Stimulated activated CD4-positive, alpha-beta T cell treated with anti-CD3 and anti-CD28 coated beads, TNF-alpha, amount 100 ng/mL, for 1 hour (primary cell): Measurements from ENCODE around the gene SPPL2B.
"Not testable (repeated sequence)": the region's sequence is repeated elsewhere in the genome, so short reads cannot be mapped to it uniquely, and the experiment has no call there.

ENCODE experiments used
- DNase-seq, 3 donors: peaks; one replicate each; pipeline ENCODE4 v3.0.0-alpha.2; 2020; ENCODE audit warnings: low read depth in 3 of 3, low spot score in 1 of 3

SPPL2B gene, protein sequence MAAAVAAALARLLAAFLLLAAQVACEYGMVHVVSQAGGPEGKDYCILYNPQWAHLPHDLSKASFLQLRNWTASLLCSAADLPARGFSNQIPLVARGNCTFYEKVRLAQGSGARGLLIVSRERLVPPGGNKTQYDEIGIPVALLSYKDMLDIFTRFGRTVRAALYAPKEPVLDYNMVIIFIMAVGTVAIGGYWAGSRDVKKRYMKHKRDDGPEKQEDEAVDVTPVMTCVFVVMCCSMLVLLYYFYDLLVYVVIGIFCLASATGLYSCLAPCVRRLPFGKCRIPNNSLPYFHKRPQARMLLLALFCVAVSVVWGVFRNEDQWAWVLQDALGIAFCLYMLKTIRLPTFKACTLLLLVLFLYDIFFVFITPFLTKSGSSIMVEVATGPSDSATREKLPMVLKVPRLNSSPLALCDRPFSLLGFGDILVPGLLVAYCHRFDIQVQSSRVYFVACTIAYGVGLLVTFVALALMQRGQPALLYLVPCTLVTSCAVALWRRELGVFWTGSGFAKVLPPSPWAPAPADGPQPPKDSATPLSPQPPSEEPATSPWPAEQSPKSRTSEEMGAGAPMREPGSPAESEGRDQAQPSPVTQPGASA

GRCh38 chr19:2328401-2329148 is at the start of gene SPPL2B, which contains the start of gene LSM7:
Gene SPPL2B (plus strand): TSS chr19:2328684. CDS start chr19:2328710, 26 bp downstream.
Gene LSM7 (minus strand): TSS chr19:2328586. CDS start chr19:2328566, 20 bp downstream.
- DNase-seq = peak; percentile 85 to 94 (median 87)

- no peak for DNase-seq
Measured at GRCh38 chr19:2280633-2281264, 47.7 kb upstream of the SPPL2B start.

- DNase-seq = not testable (repeated sequence)
Measured at GRCh38 chr19:2281265-2282061, 47.0 kb upstream of the SPPL2B start.

- DNase-seq = no peak
Measured at GRCh38 chr19:2282062-2282861, 46.2 kb upstream of the SPPL2B start, which contains the start of gene PEAK3. Gene PEAK3 (minus strand): TSS chr19:2282175. CDS start chr19:2280931, 1,244 bp downstream.

DNA sequence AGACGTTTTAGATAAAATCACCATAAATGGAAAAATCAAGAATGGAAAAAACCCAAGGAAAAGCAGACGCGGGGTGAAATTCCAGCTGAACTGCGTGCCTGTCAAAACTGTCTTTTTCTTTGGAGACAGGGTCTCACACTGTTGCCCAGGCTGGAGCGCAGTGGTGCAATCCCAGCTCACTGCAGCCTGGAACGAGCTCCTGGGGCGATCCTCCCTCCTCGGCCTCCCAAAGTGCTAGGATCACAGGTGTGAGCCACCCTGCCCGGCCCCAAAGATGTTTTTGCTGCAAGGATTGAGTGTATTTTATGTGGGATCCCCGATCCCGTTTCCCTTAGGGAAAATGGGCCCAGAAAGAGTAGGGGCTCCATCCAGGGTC is 45.6 kb upstream of the SPPL2B start:
- DNase-seq = no peak

- no peak for DNase-seq
Measured at GRCh38 chr19:2283835-2284507, 44.5 kb upstream of the SPPL2B start.

DNA sequence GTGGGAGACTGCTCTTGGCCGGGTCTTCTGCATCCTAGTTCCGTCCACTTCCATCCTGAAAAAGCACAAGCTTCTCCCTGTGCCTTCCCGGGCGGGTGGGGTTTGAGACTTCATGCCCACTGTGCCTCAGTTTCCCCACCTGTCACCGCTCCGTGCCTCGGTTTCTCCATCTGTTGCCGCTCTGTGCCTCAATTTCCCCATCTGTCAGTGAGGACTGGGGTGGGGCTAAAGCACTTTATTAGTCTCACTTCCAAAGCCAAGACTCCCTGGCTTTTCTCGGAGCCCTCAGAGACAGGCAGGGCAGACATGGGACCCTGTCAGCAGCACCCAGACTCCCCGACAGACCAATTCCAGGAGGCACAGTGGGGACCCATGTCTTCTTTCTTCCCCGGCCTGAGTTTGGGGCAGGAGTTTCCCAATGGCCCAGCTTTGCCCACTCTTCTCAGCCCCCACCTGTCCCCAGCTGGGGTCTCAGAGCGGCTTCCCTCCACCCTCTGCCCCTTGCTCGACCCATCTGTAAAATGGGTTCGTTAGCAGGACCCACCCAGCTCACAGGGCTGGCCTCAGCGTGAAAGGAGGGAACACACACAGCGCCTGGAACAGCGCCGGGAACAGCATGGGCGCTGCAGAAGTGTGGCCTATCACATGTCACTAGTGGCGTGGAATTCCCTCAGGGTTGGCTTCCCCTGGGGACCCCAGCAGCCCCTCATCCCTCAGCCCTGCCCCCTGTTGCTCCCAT is 41.9 kb upstream of the SPPL2B start:
- no peak for DNase-seq

DNA sequence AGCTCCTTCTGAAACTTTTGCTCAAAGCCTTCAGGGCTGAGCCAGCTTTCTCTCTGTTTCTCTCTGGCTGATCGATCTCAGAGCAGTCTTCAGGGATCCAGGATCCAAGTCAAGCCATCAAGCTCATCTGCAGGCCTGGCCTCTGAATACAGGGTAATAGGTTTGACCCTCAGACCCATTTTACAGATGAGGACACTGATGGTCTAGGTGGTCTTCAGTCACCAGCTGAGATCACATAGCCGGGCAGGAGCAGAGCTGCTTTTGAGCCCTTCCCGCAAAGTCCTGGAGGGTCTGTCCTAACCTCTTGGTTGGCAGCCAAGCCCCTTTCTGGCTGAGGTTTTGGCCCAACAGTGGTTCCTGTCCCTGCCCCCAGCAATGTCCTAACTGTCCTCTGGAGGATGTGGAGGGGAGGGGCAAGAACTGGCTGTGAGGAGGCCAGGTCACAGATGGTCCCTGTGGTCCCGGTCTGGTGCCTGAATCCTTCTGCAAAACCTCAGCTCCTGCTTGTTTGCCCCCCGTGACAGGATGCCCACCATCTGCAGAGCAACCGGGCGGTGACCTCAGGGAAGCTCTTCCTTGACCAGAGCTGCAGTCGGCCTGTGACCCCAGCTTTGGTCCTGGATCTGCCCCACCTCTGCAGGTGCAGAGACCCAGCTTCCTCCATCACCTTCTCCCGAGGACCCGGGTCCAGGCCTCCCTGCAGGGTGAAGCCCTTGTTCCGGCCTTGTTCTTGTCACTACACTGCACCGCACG is 40.7 kb upstream of the SPPL2B start:
- DNase-seq = no peak

GRCh38 chr19:2288338-2288817 is 40.1 kb upstream of the SPPL2B start:
- no peak for DNase-seq

- no peak for DNase-seq
Measured at GRCh38 chr19:2288818-2289713, 39.4 kb upstream of the SPPL2B start.

DNA sequence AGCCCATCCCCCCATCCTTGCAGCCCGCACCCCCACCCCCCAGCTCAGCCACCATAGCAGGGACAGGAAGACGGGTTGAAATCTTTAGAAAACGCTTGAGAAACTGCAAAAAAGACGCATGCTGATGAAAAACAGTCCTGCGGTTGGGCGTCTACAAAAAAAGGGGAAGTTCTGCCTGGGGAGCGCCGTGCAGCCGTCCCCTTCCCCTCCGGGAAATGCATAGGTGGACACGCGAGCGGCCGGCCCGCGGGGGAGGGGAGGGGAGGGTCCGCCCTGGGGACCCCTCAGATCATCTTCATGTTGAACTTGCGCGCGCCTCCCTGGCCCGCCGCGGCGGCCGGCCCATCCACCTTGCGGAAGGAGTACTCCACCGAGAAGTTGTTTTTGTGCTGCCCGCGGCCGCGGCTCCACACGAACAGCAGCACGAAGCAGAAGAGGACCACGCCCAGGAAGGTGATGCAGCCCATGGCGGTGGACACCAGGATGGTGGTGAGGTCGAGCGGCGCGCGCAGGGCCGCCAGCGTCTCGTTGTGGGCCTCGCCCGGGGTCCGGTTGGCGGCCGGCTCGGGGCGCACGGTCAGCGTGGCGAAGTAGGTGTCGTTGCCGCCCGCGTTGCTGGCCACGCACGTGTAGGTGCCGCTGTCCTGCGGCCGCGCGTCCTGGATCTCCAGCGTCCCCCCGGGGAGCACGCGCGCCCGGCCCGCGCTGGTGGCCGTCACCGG is 38.6 kb upstream of the SPPL2B start:
- DNase-seq = no peak

DNA sequence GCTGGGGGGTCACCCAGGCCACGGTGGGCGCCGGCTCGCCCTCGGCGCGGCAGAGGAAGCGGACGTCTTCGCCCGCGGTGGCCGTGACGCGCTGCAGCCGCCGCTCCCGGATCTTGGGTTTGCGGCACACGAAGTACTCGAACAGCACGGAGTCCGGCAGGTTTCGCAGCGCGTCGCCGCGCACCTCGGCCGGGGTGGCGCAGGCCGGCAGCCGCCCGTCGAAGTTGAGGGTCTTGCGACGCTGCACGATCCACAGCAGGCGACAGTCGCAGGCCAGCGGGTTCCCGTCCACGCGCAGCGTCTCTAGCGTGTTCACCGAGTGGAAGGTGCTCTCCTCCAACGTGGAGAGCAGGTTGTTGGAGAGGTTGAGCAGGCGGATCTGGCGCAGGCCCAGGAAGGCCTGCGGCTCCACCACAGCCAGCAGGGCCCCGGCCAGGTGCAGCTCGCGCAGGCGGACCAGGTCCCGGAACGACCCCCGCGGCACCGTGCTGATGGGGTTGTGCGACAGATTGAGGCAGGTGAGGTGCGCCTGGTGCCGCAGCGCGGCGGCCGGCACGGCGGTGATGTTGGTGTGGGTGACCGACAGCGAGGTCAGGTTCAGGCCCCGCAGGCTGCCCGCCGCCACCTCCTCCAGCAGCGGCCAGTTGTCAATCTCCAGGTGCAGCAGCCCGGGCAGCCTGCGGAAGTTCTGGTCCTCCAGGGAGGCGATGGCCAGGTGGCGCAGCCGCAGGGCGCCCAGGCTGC is 37.9 kb upstream of the SPPL2B start:
- DNase-seq = no peak

DNA sequence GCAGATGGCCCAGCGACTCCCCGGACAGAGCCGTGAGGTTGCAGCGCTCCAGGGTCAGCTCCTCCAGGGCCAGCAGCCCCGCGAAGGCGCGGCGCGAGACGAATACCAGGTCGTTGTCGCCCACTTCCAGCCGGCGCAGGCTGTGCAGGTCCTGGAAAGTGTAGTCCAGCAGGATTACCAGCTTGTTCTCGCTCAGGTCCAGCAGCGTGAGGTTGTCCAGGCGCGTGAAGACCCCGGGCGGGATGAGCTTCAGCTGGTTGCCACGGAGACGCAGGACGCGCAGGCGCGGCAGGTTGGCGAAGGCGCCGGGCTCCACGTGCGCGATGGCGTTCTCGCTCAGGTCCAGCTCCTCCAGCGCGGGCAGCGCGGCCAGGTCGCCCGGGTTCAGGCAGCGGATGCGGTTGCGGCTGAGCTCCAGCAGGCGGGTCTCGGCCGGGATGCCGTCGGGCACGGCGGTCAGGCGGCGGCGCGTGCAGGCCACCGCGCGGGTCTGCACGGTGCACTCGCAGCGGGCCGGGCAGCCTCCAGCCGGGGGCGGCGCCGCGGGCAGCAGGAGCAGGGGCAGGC is 37.2 kb upstream of the SPPL2B start:
- DNase-seq = no peak

DNA sequence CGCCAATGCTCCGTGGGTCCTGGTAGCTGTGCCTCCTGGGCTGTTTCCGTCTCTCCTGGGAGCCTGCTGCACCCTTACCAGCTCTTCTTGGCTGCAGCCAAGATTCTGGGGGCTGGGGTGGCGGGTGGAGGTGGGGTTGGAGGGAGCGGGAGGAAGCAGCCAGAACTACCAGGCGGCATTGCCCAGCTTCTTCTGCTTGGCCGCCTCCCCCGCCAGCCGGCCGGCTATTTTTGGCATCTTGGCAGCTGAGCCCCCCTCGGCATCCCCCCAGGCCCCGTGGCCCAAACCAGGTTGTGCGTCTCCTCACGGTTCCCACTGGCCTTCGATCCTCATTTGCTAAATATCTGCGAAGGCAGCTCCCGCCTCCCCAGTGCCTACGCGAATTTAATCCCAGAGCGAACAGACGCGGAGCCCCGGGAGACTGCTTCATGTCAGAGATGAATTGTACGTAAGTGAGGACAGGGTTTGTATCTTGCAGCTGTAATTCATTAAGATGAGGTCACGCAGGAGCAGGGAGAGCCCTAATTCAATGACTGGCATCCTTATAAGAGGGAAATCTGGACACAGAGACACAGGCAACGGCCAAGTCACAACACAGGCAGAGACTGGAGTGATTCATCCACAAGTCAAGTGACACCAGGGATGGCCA is 33.7 kb upstream of the SPPL2B start:
- DNase-seq = no peak
